Erythroblast (primary cell): ENCODE results near the gene GALNT15.

Source experiments
- GATA1 ChIP-seq: IDR thresholded peaks from 2 replicates; pipeline ENCODE4 v1.6.1; 2011; ENCODE audit warnings: low read depth, mild to moderate bottlenecking, control low read depth, low read length, moderate library complexity
- POLR2A ChIP-seq: IDR thresholded peaks from 2 replicates; pipeline ENCODE4 v1.6.1; 2011; ENCODE audit warnings: mild to moderate bottlenecking, low read length

- TF ChIP-seq POLR2A (no peak), GATA1 (no peak)
These were observed 77.0 kb downstream of the GALNT15 start for GRCh38 chr3:16251316-16252085.
